ENCODE data around the gene CCR1.

- TF ChIP-seq CTCF (IDR thresholded peaks at IDR 0.05) (no peak), POLR2AphosphoS5 (IDR thresholded peaks at IDR 0.05) (no peak)
Measured at GRCh38 chr3:46228260-46229242, 20.4 kb upstream of the CCR1 start.
